SK-N-SH (cell line): Measurements from ENCODE around the gene SMYD4. TPM values are rescaled to one million over a fixed set of nuclear protein-coding genes. Genes with fewer than 3 reads are reported as not detected.

Experiments
- CTCF ChIA-PET: fragments of 300-600, 350-600 bp; formaldehyde crosslinking; extraction: SDS; loops from one replicate; lab custom pipeline; 2021; lab: Yijun Ruan, JAX
- POLR2A ChIA-PET: fragments of 350-600 bp; sonication (Branson Sonifier 250); formaldehyde crosslinking; extraction: SDS; loops from one replicate; lab custom pipeline; 2020; ENCODE audit warnings: antibody characterized with exemption, inconsistent platforms; lab: Yijun Ruan, JAX
- DNase-seq: peaks from one replicate; pipeline ENCODE4 v3.0.0; 2012
- H2AFZ ChIP-seq: fragments of 200-600 bp; sonication (generic); 2 replicates; pipeline ENCODE4 v1.8.1; 2016; ENCODE audit warnings: antibody characterized with exemption, mild to moderate bottlenecking, low read depth
- H3F3A ChIP-seq: fragments of 200-600 bp; sonication (generic); replicated peaks from 2 replicates; pipeline ENCODE3; 2016; ENCODE audit warnings: antibody characterized with exemption, mild to moderate bottlenecking; ENCODE audit not compliant: insufficient read depth
- H3K27ac ChIP-seq, 2 experiments: fragments of 200-500 bp in 1 of 2; fragments of 200-600 bp in 1 of 2; sonication (Bioruptor generic) in 1 of 2; sonication (generic), shearing (Covaris generic) in 1 of 2; 2 replicates each; pipeline versions ENCODE4 v1.5.1 to v1.6.1; 2014 to 2016; ENCODE audit warnings: low read depth in 2 of 2, inconsistent platforms in 1 of 2, low read length in 1 of 2, mild to moderate bottlenecking in 1 of 2, mixed read lengths in 1 of 2
- H3K27me3 ChIP-seq: fragments of 200-600 bp; sonication (generic), shearing (Covaris generic); 2 replicates; pipeline ENCODE4 v1.6.1; 2016; ENCODE audit warnings: mixed run types; ENCODE audit not compliant: insufficient read depth
- H3K36me3 ChIP-seq, 2 experiments: fragments of 200-500 bp in 1 of 2; fragments of 200-600 bp in 1 of 2; sonication (Bioruptor generic) in 1 of 2; sonication (generic) in 1 of 2; replicated peaks in 1 of 2; 2 replicates each; pipeline versions ENCODE3 to v1.5.1; 2014 to 2016; ENCODE audit warnings: low read length in 1 of 2, mild to moderate bottlenecking in 1 of 2; ENCODE audit not compliant: insufficient read depth in 2 of 2, control insufficient read depth in 1 of 2
- H3K4me1 ChIP-seq, 2 experiments: fragments of 200-500 bp in 1 of 2; fragments of 200-600 bp in 1 of 2; sonication (Bioruptor generic) in 1 of 2; sonication (generic), shearing (Covaris generic) in 1 of 2; 2 replicates each; pipeline versions ENCODE4 v1.5.1 to v1.6.1; 2014 to 2016; ENCODE audit warnings: low read depth in 1 of 2, low read length in 1 of 2, mixed run types in 1 of 2; ENCODE audit not compliant: insufficient read depth in 2 of 2, control insufficient read depth in 1 of 2
- H3K4me2 ChIP-seq: fragments of 200-600 bp; sonication (generic), shearing (Covaris generic); 2 replicates; pipeline ENCODE4 v1.6.1; 2017; ENCODE audit warnings: mixed run types
- H3K4me3 ChIP-seq, 2 experiments: fragments of 200-500 bp in 1 of 2; fragments of 200-600 bp in 1 of 2; sonication (Bioruptor generic) in 1 of 2; sonication (generic), shearing (Covaris generic) in 1 of 2; 2 replicates each; pipeline versions ENCODE4 v1.5.1 to v1.8.1; 2014 to 2016; ENCODE audit warnings: low read depth in 2 of 2, inconsistent platforms in 1 of 2, low read length in 1 of 2, mild to moderate bottlenecking in 1 of 2, mixed read lengths in 1 of 2, moderate library complexity in 1 of 2
- H3K79me2 ChIP-seq: fragments of 200-600 bp; sonication (generic); 2 replicates; pipeline ENCODE4 v1.8.1; 2017; ENCODE audit warnings: mild to moderate bottlenecking; ENCODE audit not compliant: insufficient read depth
- H3K9ac ChIP-seq: fragments of 200-600 bp; sonication (generic); 2 replicates; pipeline ENCODE4 v1.6.1; 2017; ENCODE audit warnings: mixed run types
- H3K9me2 ChIP-seq: fragments of 200-600 bp; sonication (generic); 2 replicates; pipeline ENCODE4 v1.6.1; 2017; ENCODE audit warnings: mixed run types
- H3K9me3 ChIP-seq: fragments of 200-600 bp; sonication (generic); 2 replicates; pipeline ENCODE4 v1.6.1; 2017; ENCODE audit warnings: mixed run types, mild to moderate bottlenecking, moderate library complexity
- H4K20me1 ChIP-seq: fragments of 200-600 bp; sonication (generic); 2 replicates; pipeline ENCODE4 v1.6.1; 2017; ENCODE audit warnings: mild to moderate bottlenecking, mixed run types; ENCODE audit not compliant: insufficient read depth
- CHD2 ChIP-seq: fragments of 150-350 bp; IDR thresholded peaks from 2 replicates; pipeline ENCODE4 v1.6.1; 2018; ENCODE audit warnings: low read length; ENCODE audit not compliant: partially characterized antibody
- EZH2phosphoT487 ChIP-seq: fragments of 200-600 bp; sonication (generic); IDR thresholded peaks from 2 replicates; pipeline ENCODE4 v1.6.1; 2017; ENCODE audit warnings: low read depth, mixed run types, mild to moderate bottlenecking, antibody characterized with exemption, moderate library complexity, borderline replicate concordance
- FOSL2 ChIP-seq: IDR thresholded peaks from 2 replicates; pipeline ENCODE4 v1.4.0; 2012; ENCODE audit warnings: low read depth, mild to moderate bottlenecking, moderate library complexity, borderline replicate concordance
- FOXJ3 ChIP-seq: sonication (generic); formaldehyde crosslinking; IDR thresholded peaks from 2 replicates; pipeline ENCODE4 v1.5.1; 2020; ENCODE audit warnings: mild to moderate bottlenecking, missing genetic modification reagents
- GABPA ChIP-seq: IDR thresholded peaks from 2 replicates; pipeline ENCODE4 v1.4.0; 2012; ENCODE audit warnings: low read depth, mild to moderate bottlenecking
- GATA2 ChIP-seq: sonication (generic); formaldehyde crosslinking; IDR thresholded peaks from 2 replicates; pipeline ENCODE4 v1.5.0; 2020; ENCODE audit warnings: mild to moderate bottlenecking, missing genetic modification reagents
- JUND ChIP-seq: IDR thresholded peaks from 2 replicates; pipeline ENCODE4 v1.4.0; 2012
- POLR2AphosphoS5 ChIP-seq: IDR thresholded peaks from 2 replicates; pipeline ENCODE4 v1.6.1; 2012; ENCODE audit warnings: low read depth, low read length
- RAD21 ChIP-seq: IDR thresholded peaks from 2 replicates; pipeline ENCODE4 v1.6.1; 2012; ENCODE audit warnings: mild to moderate bottlenecking, low read length
- RFX5 ChIP-seq: IDR thresholded peaks from 2 replicates; pipeline ENCODE4 v1.6.1; 2012; ENCODE audit warnings: mild to moderate bottlenecking, improper control_type of control experiment, low read length
- SMC3 ChIP-seq: IDR thresholded peaks from 2 replicates; pipeline ENCODE4 v1.6.1; 2012; ENCODE audit warnings: low read depth, low read length, improper control_type of control experiment
- TAF1 ChIP-seq: IDR thresholded peaks from 2 replicates; pipeline ENCODE4 v1.6.1; 2012; ENCODE audit warnings: low read depth, mild to moderate bottlenecking, low read length, moderate library complexity, borderline replicate concordance
- WGBS: methylation state at CpG from one replicate; pipeline ENCODE4 v1.1.6; 2017; ENCODE audit warnings: low lambda C conversion rate; 5-methylcytosine and 5-hydroxymethylcytosine counted together
- polyA plus RNA-seq, 3 experiments: library from polyadenylated mRNA; depleted of rRNA; stranded (reverse); fragments of >200 nt; gene quantifications; 2 replicates each; pipeline ENCODE4 v1.2.3, GENCODE V29; 2012
- TF ChIP-seq, protein P1 (sequence below): IDR thresholded peaks from 2 replicates; pipeline ENCODE4 v1.4.0; 2012; ENCODE audit warnings: low read depth, borderline replicate concordance
- TF ChIP-seq, protein P2 (sequence below): IDR thresholded peaks from 2 replicates; pipeline ENCODE4 v1.6.1; 2012; ENCODE audit warnings: mild to moderate bottlenecking, low read depth, low read length, moderate library complexity
- TF ChIP-seq, protein P3 (sequence below): fragments of 150-350 bp; IDR thresholded peaks from 2 replicates; pipeline ENCODE4 v1.6.1; 2017; ENCODE audit warnings: antibody characterized with exemption, low read length, low read depth, borderline replicate concordance

The SMYD4 gene
- polyA plus RNA-seq, 1 of the 3 experiments (the other 2 are of a cell fraction), result 4.9 TPM

DNA sequence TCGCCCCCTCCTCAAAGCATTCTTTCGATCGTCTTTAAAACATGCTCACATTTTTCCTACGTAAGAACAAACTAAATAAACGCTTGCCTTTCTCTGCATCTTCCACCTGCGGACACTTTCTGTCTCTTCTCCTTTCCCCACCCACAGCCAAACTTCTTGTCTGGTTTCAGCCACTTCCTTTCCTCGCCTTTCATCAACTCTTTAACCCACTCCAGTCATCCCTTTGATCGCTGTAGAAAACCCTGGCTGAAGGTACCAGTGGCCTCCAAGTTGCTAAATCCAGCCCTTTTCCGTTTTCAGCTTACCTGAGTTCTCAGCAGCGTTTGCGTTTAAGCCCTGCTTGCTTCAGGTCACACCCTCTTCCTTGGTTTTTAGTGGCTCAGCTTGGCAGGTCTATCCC, 586 bp upstream of the SMYD4 start:
- H4K20me1 ChIP-seq, result no peaks in the 10 kb centered on the region
- H3K4me2 ChIP-seq, result peak overlapping the region; percentile 90
- H3K9me2 ChIP-seq, result no peaks in the 10 kb centered on the region
- H3F3A ChIP-seq, result peaks cover 2% of the 10 kb centered on the region
- H3K4me3 ChIP-seq, result peak overlapping the region; percentile 61 to 71
- H2AFZ ChIP-seq, result peak overlapping the region; percentile 69
- H3K27me3 ChIP-seq, result no peaks in the 10 kb centered on the region
- H3K9me3 ChIP-seq, result no peaks in the 10 kb centered on the region
- TF ChIP-seq, protein P1, sequence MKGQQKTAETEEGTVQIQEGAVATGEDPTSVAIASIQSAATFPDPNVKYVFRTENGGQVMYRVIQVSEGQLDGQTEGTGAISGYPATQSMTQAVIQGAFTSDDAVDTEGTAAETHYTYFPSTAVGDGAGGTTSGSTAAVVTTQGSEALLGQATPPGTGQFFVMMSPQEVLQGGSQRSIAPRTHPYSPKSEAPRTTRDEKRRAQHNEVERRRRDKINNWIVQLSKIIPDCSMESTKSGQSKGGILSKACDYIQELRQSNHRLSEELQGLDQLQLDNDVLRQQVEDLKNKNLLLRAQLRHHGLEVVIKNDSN, result no peak
- no peak for TF ChIP-seq GABPA
- no peak for TF ChIP-seq EZH2phosphoT487
- no peak for TF ChIP-seq CHD2
- TF ChIP-seq RAD21, result no peak
- TF ChIP-seq FOXJ3 (CRISPR knock-in tag), result no peak
- TF ChIP-seq RFX5, result no peak
- no peak for TF ChIP-seq JUND
- TF ChIP-seq FOSL2, result no peak
- TF ChIP-seq POLR2AphosphoS5, result no peak
- CTCF ChIA-PET, result no interaction called here
- POLR2A ChIA-PET, result interaction anchor here (0.5 to 1.4 kb wide), 4 partner anchors 20 to 113 kb away, joined by 3 to 6 read pairs (median 4); no protein-coding TSS in a partner anchor
- peak overlapping the region; percentile 59 for H3K9ac ChIP-seq
- 3% methylated on average over 11 of the region's 11 CpGs for WGBS
- peaks cover 0 to 11% of the 10 kb centered on the region in 2 experiments for H3K36me3 ChIP-seq
- H3K27ac ChIP-seq, result peak overlapping the region; percentile 7 to 10; a peak in 2 of 4 replicates
- peak; percentile 27 for DNase-seq
- H3K79me2 ChIP-seq, result peaks cover 74% of the 10 kb centered on the region
- H3K4me1 ChIP-seq, result peaks cover 0 to 4% of the 10 kb centered on the region in 2 experiments; a peak in 1 of 4 replicates

DNA sequence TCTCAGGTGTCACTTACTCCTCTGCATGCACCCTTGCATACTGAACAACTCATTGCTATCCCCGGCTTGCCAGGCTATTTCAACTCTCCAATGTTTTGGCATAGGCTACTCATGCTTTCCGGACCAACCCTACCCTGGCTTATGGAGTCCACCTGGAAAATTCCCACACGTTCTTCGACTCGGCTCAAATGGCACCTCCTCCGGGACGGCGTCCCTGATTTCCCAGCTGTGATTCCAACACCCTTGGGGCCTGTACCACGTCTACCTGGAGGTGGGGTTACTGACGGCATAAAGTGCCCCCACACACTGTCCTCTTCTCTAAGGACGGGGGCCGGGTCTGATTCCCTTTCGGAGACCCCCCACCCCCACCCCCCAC, 498 bp downstream of the SMYD4 start:
- no peak for TF ChIP-seq POLR2AphosphoS5
- TF ChIP-seq SMC3, result no peak
- TF ChIP-seq, protein P2, sequence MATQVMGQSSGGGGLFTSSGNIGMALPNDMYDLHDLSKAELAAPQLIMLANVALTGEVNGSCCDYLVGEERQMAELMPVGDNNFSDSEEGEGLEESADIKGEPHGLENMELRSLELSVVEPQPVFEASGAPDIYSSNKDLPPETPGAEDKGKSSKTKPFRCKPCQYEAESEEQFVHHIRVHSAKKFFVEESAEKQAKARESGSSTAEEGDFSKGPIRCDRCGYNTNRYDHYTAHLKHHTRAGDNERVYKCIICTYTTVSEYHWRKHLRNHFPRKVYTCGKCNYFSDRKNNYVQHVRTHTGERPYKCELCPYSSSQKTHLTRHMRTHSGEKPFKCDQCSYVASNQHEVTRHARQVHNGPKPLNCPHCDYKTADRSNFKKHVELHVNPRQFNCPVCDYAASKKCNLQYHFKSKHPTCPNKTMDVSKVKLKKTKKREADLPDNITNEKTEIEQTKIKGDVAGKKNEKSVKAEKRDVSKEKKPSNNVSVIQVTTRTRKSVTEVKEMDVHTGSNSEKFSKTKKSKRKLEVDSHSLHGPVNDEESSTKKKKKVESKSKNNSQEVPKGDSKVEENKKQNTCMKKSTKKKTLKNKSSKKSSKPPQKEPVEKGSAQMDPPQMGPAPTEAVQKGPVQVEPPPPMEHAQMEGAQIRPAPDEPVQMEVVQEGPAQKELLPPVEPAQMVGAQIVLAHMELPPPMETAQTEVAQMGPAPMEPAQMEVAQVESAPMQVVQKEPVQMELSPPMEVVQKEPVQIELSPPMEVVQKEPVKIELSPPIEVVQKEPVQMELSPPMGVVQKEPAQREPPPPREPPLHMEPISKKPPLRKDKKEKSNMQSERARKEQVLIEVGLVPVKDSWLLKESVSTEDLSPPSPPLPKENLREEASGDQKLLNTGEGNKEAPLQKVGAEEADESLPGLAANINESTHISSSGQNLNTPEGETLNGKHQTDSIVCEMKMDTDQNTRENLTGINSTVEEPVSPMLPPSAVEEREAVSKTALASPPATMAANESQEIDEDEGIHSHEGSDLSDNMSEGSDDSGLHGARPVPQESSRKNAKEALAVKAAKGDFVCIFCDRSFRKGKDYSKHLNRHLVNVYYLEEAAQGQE, result no peak
- TF ChIP-seq, protein P3, sequence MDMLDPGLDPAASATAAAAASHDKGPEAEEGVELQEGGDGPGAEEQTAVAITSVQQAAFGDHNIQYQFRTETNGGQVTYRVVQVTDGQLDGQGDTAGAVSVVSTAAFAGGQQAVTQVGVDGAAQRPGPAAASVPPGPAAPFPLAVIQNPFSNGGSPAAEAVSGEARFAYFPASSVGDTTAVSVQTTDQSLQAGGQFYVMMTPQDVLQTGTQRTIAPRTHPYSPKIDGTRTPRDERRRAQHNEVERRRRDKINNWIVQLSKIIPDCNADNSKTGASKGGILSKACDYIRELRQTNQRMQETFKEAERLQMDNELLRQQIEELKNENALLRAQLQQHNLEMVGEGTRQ, result no peak
- TF ChIP-seq TAF1, result no peak
- TF ChIP-seq GATA2 (CRISPR knock-in tag), result no peak
- H3F3A ChIP-seq, result no peaks in the 10 kb centered on the region
- peaks cover 0 to 4% of the 10 kb centered on the region in 2 experiments; a peak in 1 of 4 replicates for H3K4me1 ChIP-seq
- peak overlapping the region; percentile 90 for H3K4me2 ChIP-seq
- peak overlapping the region; percentile 59 for H3K9ac ChIP-seq
- peaks cover 64% of the 10 kb centered on the region for H3K79me2 ChIP-seq
- H2AFZ ChIP-seq, result peak overlapping the region; percentile 83
- peak overlapping the region; percentile 47 to 55; a peak in 2 of 4 replicates for H3K27ac ChIP-seq
- POLR2A ChIA-PET, result interaction anchor here (0.7 to 1.4 kb wide), 6 partner anchors 36 to 764 kb away, joined by 3 to 6 read pairs (median 4); no protein-coding TSS in a partner anchor
- H3K27me3 ChIP-seq, result no peaks in the 10 kb centered on the region
- H4K20me1 ChIP-seq, result no peaks in the 10 kb centered on the region
- H3K9me3 ChIP-seq, result no peaks in the 10 kb centered on the region
- peaks cover 5 to 19% of the 10 kb centered on the region in 2 experiments for H3K36me3 ChIP-seq
- H3K4me3 ChIP-seq, result peak overlapping the region; percentile 61 to 71
- CTCF ChIA-PET, result interaction anchor here (0.8 kb wide), 1 partner anchor 108 kb away, joined by 7 read pairs; no protein-coding TSS in a partner anchor
- 4% methylated on average over 3 of the region's 13 CpGs for WGBS
- H3K9me2 ChIP-seq, result no peaks in the 10 kb centered on the region
- no peak for DNase-seq
